GM21447 (cell line): Measurements from ENCODE around the gene CYB561A3.
"Not testable (repeated sequence)": the region's sequence is repeated elsewhere in the genome, so short reads cannot be mapped to it uniquely, and the experiment has no call there.

Experiments used
- ATAC-seq: cut with Tn5 transposase; IDR thresholded peaks from one replicate; pipeline ENCODE4 v1.9.1; 2021; ENCODE audit not compliant: unreplicated experiment

CYB561A3 gene, protein sequence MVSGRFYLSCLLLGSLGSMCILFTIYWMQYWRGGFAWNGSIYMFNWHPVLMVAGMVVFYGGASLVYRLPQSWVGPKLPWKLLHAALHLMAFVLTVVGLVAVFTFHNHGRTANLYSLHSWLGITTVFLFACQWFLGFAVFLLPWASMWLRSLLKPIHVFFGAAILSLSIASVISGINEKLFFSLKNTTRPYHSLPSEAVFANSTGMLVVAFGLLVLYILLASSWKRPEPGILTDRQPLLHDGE

DNA sequence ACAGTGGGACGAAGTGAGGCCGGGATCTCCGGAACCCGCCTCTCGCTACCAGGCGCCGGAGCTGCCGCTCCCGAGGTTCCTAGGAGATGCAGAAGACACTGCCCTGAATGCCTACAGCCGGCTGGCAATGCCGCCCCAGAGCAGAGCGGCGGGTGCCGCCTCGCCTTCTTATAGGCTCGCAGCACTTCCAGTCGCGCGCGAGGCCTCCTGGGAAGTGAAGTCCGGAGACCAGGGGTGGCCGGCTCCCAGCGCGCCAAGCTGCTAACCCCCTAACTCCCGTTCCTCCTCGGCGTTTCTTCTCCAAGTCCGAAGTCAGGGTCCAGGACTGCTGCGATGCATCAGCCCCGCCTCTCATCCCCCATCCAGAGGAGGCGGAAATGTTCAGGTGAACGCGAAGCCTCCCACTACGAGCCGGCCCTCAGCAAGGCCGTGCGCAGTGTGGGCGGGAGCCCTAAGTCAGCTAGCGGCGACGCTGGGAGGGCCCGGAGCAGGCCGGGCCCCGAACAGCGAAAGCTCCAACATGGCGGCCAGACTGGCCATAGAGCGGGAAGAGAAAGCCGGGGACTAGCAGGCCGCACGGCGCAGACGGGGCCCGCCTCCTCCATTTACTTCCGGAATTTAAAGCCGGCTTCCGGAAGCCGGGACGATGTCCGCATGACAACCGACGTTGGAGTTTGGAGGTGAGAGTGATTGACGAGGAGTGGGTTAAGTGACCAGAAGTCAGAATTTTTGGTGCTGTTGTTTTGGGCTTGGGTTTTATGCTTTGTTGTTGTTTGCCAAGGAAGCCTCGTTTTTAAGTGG is at the start of gene CYB561A3, which contains the start of gene TMEM138:
Gene CYB561A3, minus strand, starts transcription at position 142 of the 801 bp plus-strand sequence. CDS start 5,169 bp downstream, outside the sequence.
Gene TMEM138, plus strand, starts transcription at position 634 of the 801 bp plus-strand sequence. CDS start 2,017 bp downstream, outside the sequence.
- ATAC-seq, result peak; percentile 75

DNA sequence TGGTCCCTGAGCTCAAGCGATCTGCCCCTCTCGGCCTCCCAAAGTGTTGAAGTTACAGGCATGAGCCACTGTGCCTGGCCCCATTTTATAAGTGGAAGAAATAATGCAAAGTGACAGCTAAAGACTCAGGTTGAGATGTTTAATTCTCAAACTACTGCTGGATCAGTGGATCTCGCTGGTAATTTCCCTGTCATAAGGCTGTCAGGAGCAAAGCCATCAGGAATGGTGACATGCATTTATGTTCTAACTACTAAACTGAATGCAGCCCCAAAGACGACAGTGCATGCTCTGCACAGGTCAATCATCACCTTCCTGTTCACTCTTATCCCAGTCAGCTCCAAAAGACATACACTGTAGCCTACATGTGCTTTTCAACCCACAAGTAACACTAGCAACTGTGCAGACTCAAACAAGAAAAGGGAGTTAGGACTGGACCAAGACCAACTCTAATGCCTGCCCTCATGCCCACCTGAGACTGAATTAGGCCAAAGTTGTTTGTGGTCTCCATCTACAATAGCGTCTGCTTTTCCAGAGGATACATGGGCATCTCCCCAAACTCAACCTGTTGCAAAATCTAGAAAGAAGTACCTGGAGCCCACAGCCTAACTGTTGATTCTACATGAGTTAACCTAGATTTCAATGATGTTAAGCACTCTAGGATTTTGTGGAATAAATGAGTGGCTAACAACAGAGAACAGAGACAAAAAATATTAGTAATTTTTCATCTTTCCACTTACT is 45.5 kb upstream of the CYB561A3 start:
- ATAC-seq, result no peak

DNA sequence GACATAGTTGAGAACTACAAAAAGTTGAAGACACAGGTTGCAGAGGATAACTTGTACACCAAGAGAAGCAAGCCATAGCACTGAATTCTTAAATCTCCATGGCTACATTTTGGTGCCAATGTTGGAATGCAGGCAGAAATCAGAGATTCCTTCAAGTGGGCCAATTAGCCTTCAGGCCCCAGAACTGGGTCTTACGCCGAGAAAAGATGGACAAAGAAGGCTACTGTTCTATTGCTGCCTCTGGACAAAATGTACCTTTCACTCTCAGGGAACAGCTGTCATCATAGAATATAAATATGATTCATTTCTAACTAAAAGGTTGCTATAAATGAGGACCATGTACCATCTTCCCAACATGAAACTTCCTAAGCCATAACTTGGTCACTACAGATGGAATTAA is 44.4 kb upstream of the CYB561A3 start:
- ATAC-seq, result no peak

DNA sequence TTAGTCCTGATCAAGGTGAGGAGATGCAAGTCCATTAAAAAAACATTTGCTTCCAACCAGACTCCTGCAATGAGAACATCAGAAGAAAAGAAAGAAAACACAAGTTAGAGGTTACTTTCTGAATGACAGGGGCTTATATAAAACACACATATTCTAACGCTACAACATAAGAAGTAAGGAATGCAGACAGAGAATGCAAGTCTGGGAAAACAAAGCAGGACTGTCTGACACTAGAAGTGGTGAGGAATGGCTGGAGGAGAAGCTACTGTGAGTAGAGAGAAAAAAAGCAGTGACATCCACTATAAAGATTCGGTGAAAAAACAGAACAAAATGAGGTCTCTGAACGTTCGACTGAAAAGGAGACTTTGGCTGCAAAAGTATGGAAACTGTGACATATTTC is 43.0 kb upstream of the CYB561A3 start:
- ATAC-seq, result no peak

DNA sequence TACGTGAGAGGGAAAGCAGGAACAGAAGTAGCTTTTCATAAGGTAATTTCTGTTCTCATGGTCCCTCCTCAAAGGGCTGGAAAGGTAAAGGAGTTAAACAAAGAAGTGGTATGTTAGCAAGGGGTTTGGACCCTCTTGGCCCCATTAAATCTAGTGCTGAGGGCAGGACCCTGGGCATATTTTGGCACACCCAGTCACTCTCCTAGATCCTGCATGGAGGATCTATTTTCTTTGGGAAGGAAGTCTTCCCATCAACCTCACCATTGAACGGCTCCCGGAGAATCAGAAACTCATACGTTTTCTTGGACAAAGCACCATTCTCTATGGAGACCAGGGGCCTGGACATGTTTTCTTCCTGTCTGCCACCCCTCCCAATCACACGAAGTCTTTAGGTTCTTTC is 42.4 kb upstream of the CYB561A3 start:
- ATAC-seq, result no peak

DNA sequence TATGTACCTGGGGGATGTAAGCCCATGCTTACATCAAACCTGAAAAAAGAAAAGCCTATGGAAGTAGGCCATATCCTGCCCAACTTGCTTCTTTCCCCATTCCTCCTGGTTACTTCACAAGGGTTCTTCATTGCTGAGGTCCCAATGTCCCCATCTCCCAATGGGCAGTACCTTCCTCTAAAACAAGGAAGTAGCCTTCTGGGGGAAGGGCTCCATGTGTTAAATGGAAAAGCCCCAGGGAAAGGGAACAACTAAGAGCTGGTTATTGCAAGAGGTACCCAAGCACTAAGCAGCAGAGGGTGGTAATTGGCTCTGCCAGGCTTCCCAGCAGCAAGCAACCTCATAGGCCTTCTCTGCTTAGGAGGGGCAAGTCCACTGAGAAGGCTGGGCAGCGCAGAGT is 42.0 kb upstream of the CYB561A3 start:
- ATAC-seq, result no peak

DNA sequence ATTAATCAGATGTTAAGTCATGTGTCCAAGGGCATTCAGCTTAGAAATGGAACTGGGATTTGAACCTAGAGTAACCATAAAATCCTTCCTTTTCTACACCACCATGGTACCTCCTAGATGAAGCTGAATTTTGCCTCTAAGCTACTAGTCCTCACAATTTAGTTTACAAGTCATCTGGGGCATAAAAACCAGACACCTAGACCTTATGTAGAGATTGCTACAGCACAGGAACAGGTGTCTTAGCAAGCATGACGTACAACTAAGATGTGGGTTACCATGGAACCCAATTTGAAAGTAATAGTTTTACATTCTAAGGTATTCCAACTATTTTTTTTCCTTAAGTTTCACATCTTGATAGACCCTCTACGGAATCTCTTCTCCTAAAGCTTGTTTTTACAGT is 39.9 kb upstream of the CYB561A3 start:
- ATAC-seq, result no peak

DNA sequence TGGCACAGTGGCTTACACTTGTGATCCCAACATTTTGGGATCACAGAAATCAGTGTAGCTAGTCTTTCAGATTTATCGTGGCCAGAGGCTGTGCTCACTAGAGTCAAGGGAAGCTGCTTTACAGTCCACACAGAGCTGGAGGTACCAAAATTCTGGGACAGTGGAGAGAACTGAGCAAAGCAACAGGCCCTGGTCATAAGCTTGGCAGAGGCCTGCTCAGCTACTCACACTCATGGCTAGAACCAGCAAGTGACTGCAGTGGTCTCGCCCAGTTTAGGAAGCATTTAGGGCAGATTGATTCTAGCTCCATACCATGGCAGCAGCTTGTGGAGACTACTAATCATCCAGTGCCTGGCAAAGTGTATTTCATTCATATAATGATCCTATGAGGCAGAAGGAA is 39.5 kb upstream of the CYB561A3 start:
- ATAC-seq, result no peak

DNA sequence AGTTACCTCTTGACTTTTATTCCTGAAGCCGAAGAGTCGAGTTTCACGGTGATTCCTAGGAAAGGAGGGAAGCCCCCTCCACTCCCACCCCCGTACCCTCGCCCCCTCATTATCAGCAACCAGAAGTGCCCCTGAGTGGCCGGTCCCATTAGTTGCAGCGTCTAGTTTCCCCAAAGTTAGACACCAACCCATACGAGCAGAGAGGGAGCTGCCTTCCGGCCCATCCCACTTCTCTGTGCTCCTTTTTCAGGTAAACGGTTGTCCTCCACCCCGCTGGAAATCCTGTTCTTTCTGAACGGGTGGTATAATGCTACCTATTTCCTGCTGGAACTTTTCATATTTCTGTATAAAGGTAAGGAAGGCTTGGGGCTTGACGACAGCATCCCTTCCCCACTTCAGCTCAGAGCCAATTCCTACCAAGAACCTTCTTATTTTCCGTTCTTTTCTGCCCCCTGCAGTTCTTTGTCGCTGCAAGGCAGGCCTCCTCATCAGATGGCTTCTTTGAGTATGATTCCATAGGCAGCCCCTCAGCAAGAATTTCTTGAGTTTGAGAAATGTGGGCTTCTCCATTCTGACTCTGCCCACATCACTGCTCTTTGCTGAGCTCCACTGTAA is 31.4 kb upstream of the CYB561A3 start:
- ATAC-seq, result peak; percentile 31

DNA sequence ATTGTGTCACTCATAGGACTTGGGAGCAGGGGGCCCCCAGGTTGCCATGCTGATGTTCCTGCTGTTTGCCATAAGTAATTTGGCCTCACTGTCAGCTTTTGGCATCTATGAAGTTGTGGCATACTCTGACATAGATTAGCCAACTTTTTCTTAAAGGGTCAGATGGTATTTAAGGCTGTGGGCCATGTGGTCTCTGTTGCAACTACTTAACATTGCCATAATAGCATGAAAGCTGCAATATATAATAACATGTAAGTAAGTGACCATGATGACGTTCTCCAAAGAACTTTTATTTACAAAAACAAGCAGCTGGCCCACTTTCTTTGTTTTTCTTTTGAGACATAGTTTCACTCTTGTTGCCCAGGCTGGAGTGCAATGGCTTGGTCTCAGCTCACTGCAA is 28.5 kb upstream of the CYB561A3 start:
- ATAC-seq, result no peak

DNA sequence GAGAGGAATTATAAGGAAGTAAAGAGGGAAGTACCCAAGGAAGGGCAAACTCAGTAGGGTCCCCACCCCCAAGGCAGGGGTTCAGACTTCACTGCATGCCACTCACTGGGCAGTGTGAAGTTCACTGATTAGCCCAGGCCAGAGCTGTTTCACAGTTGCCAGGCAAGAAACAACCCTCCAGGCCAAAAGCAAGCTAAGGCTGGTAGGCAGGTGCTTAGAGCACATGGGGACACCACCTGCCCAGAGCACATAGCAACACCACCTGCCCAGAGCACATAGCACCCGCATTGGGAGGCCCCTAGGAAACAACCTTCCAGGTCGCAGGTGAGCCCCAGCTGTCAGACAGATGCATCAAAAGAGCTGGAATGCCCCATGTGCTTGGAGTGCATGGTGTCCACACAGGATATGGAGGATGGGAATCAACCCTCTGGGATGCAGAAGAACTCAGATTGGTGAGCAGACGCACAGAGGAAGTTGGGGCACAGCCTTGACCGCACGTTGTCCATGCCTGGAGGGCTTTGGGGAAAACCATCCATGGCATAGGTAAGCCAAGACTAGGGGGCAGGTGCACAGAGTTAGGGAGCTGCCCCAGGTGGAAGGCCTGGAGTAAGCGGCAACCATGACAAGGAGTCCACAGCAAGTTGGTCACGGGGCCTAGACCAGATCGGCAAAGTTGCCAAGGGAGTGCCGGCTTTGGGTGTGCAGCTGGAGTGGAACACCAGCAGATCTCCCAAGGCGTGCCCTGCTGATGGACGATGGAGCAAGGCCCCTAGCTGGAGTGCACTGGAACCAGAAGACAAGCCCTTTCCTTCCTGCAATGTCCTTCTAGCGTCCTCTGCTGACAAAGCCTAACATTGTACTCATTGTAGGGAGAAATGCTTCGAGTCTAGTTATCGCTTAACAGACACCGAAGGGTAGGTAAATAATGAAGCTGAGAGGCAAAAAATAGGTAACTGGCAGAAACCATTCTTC is 22.9 kb upstream of the CYB561A3 start:
- no peak for ATAC-seq

DNA sequence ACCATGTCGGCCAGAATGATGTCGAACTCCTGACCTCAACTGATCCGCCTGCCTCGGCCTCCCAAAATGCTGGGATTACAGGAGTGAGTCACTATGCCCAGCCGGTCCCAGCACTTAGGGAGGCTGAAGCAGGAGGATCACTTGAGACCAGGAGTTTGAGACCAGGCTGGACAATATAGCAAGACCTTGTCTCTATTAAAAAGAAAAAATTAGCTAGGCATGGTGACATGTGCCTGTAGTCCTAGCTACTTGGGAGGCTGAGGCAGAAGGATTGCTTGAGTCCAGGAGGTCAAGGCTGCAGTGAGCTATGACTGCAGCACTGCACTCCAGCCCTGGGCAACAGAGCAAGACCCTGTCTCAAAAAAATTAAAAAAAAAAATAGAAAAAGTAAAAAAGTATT is 22.2 kb upstream of the CYB561A3 start:
- ATAC-seq, result not testable (repeated sequence)

DNA sequence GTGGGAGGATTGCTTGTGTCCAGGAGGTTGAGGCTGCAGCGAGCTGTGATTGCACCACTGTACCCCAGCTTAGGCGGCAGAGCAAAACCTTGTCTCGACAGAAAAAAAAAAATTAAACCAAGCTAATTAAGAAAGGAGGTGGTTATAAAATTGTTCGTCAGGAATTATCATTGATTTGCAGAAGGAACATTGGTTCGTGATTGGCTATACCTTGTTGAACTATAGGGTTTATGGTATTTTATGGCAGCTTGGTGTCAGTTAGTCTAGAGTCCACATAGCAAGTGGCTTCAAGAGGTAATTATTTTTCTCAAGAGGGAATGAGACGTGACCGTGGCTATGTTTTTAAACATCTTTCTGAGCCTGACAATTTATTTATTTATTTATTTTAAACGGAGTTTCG is 19.2 kb upstream of the CYB561A3 start:
- no peak for ATAC-seq

DNA sequence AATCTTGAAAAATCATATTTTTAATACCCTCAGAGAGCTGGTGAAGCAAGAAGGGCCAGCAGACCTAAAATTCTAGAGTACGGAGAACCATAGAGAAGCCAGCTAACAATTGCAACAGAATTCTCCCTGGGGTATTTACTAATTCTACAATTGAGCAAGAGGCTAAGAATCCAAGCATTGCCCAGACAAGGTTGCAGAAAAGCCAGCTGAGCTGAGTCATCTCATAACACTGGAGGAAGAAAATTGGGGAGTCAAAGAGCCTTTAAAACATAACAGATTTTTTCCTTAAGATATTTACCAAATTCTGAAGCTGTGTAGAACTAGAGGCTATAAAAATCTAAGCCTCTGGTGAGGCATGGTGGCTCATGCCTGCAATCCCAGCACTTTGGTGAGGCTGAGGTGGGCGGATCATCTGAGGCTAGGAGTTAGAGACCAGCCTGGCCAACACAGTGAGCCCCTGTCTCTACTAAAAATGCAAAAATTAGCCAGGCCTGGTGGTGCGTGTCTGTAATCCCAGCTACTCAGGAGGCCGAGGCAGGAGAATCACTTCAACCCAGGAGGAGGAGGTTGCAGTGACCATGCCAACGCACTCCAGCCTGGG is 17.1 kb upstream of the CYB561A3 start:
- ATAC-seq, result no peak

DNA sequence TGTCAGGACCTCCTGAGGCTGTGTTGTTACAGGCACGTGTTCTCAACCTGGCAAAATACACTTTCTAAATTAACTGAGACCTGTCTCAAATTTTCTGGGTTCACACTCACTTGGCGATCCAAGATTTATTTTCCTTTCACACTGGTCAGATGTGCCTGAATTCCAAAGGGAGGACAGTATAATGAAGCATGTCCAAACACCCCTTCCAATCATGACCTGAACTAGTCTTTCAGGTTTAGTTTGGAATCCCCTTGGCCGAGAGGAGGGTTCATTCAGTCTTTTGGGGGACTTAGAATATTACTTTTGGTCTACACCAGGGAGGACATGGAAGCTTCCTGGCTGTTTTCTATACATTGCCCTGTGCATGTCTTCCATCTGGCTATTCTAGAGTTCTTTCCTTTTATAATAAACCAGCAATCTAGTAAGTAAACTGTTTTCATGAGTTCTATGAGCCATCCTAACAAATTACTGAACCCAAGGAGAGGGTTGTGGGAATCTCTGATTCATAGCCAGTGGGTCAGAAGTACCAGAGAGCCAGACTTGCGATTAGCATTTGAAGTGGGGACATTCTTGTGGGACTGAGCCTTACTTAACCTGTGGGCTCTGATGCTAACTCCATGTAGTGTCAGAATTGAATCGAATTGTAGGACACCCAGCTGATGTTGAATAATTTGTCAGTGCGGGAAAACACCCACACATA is 15.9 kb upstream of the CYB561A3 start:
- no peak for ATAC-seq

DNA sequence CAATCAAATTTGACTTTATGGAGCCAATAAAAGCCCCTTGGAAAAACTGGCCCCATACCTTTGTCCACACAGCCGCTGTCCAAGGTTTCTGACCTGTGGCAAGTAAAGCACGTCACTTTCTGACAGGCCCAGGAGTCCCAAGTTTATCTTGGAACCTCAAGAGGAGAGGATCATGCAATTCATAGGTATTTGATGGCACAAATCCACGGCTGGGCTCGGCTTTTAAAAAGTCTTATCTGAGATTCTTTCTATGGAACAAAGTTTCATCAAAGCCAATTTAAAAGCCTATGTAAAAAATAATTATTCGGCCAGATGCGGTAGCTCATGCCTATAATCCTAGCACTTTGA is 14.1 kb upstream of the CYB561A3 start:
- ATAC-seq, result no peak

DNA sequence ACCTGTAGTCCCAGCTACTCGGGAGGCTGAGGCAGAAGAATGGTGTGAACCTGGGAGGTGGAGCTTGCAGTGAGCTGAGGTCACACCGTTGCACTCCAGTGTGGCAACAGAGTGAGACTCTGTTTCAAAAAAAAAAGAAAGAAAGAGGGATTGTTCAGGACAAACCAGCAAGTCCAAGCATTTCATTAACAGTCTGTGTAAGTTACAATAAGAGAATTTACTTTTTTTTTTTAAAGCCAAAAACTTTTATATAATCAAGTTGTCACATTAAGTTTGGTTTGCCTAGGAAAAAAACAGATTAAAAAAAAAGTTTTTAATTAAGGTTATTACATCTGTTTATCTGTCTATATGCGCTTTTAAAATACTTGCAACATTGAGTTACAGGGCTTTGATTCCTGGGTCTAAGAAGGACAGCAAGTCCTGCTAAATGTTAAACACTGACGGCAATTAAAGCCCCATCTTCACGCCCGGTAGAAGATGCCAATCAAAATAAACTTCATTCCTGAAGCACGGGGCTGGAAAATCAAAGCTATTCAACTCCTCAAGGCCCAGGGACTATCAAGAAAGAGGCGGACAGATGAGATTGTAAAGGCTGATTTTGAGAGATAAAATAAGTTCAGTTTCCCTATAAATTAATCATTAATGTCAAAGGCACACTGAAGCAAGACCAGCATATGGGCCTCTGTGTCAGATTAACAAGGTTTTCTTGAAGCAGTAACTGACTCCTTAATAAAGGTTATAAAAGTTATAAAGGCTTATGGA is 11.2 kb upstream of the CYB561A3 start:
- ATAC-seq, result no peak

DNA sequence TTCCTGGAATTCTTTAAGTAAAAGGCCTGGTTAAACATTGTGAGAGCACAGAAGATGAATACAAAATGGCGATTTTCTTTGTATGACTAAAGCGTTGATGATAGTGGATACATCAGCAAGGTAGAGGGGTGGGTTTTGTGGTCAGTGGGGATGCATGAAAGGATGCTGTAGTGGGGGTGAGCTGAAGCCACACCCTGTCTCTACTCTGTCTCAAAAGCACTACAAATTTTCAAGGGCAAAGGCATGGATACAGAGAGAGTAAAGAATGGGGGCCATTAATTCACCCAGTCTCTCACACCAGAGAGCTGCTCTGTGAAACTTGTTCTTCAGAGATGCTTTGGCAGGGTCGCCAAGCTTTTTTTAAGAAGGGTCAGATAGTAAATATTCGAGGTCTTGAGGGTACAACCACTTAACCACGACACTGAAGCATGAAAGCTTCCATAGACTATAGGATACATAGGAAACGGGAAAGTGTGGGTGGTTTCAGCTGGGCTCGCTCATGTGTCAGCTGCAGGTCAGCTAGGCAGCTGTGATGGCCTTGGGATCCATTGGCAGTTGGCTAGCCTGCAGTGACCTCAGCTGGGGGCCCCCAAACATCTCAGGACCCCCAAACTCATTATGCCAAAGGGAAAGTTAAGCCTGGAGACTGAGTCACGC is 8.8 kb upstream of the CYB561A3 start:
- no peak for ATAC-seq
